Activated naive CD4-positive, alpha-beta T cell treated with anti-CD3 and anti-CD28 coated beads, Interleukin-2, amount 10 ng/mL, durations not matched to agents 5 hours and 36 hours (primary cell): Measurements from ENCODE around the gene CCDC15. TPM values are rescaled to one million over a fixed set of nuclear protein-coding genes. Genes with fewer than 3 reads are reported as not detected.

Source experiments
- total RNA-seq, 2 experiments: library from RNA; stranded (reverse); gene quantifications; one replicate each; pipeline ENCODE4 v1.2.3, GENCODE V29; 2021

The CCDC15 gene, protein sequence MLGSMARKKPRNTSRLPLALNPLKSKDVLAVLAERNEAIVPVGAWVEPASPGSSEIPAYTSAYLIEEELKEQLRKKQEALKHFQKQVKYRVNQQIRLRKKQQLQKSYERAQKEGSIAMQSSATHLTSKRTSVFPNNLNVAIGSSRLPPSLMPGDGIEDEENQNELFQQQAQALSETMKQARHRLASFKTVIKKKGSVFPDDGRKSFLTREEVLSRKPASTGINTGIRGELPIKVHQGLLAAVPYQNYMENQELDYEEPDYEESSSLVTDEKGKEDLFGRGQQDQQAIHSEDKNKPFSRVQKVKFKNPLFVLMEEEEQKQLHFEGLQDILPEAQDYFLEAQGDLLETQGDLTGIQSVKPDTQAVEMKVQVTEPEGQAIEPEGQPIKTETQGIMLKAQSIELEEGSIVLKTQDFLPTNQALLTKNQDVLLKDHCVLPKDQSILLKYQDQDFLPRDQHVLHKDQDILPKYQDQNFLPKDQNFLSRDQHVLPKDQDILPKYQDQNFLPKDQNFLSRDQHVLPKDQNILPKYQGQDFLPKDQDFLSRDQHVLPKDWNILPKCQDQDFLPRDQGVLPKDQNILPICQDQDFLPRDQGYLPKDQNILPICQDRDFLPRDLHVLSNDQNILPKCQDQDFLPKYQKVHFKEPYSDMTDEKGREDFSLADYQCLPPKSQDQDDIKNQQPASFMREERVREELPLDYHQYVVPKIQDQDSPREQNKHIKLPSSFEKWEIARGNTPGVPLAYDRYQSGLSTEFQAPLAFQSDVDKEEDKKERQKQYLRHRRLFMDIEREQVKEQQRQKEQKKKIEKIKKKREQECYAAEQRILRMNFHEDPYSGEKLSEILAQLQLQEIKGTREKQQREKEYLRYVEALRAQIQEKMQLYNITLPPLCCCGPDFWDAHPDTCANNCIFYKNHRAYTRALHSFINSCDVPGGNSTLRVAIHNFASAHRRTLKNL
- total RNA-seq = 1 to 10 TPM; 7.9 to 8.6 TPM

DNA sequence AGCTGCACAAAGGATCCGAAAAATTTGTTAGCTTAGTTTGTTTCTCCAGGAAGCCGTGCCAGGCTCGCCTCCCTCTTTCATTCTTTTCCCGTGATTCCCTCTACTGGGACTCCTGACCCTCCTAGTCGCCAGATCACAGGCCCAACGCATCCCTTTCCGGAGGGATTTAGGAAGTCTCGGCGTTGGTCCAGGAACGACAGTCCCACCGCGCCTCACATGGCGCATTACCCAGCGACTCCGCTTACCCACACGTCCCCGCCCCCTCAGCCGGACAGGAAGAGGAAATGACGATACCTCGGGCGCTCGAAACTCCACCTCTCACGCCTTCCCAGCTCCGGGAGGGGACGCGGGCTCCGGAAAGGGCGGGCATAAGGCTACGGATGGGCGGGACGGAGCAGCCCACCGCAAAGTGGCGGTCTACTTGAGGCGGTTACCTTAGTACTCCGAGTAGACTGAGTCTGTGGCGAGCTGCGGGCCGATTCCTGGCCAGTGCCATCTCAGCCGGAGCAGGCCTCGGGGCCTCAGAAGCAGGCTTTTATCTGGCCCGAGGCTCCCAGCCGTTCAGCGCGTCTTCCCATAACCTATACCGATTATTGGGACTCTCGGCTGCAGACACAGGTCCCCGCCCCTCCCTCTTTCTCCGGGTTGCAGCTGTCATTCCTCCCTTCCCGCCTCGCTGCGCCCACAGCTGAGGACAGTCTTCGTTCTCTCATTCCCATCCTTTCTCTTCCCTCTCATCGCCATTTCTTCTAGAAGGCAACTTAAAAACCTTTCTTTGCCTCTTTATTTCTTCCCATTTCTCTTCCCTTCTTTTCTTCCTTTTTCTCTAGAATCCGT, at the start of gene CCDC15:
CCDC15 (plus strand) TSS at position 450 of the 837 bp plus-strand sequence. CDS start 531 bp downstream, outside the sequence.

DNA sequence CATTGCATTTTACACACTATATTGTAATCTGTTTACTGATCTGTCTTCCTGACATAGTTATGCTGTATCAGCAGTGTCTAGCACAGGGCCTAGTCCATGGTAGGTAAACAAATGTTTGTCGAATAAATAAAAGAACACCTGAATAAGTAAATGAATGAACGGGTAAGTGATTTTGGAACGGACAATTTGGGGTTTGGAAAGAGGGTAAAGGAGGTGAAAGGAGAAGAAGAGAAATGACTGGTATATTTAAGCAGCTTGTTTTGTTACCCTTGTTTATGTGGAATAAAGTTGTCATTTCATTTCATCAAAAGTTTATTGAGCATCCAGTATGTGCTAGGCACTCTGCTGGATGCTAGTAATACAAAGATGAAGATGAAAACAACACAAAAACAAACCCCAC, 35.1 kb upstream of the CCDC15 start, which contains the start of gene HEPN1:
HEPN1 (plus strand) TSS at position 301 of the 400 bp plus-strand sequence.

DNA sequence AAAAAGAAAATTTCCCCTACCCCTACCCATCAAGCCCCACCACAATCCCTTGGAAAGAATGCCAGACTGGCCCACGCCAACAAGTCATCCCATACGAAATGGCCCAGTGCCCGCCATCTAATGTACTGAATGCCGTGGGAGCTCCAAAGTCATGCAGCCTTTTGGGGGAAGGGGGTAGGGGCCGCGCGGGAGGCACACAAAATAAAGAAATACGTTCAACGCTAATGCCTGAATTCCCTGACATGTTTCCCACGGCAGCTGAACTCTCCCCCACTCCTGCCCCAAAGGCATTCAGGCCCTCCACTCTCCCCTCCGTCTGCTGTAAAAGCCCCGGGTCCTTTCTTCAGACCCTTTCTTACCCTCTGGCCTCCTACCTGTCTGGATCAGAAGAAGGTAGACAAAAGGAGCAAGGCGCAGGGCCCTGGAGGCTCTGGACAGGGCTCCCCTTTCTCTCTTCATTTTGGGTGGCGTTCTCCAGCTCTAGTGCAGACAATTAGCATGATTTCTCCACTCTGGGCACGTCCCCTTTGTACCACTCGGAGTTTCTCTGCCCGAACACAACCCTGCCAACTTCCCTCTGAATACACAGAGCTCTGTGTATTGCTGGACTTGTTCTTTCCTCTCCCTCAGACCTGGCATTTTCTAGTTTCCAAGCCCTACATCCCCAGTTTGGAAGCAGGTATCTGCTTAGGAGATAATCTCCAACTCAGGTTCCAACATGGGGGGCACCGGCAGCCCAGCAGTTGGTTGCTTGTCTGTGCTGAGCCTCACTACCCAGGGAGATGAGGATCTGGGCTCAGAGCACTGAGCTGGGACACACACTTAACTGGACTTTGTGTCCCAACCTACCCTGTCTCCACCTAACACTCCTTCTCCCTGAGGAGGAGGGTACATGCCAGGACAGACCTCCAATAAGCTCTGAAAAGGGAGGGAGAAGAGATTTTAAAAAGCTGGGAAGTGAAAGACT, 18.2 kb upstream of the CCDC15 start, which contains the start of gene HEPACAM:
HEPACAM (minus strand) TSS at position 500 of the 967 bp plus-strand sequence; CDS start at position 459, 41 bp downstream.

DNA sequence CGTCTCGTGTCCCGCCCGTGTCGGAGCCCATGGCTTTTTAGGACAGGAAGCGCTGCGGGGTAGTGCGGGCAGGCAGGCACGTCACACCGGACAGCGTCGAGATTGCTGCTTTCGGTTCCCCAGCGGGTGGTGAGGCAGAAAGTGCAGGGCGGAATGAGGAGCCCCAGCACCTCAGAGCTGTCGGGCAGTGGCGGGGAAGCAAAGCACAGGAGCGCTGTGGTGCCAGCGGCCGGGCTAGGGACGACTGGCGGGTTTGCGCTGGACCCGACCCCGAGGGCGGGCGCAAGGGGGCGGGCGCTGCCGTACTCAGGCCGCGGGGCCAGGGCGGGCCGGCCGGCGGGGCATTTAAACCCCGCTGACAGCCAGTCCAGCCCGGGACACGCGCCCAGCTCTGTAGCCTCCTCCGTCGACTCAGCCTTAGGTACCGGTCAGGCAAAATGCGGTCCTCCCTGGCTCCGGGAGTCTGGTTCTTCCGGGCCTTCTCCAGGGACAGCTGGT, 109.0 kb downstream of the CCDC15 start, which contains the start of gene SLC37A2:
SLC37A2 (plus strand) TSS at position 375 of the 498 bp plus-strand sequence; CDS start at position 438, 63 bp downstream.

Other genes starting within 250 kb of the CCDC15 start
- gene NRGN, start 214.3 kb upstream of the CCDC15 start, total RNA-seq = 1 to 10 TPM; 6.8 to 8.2 TPM
- gene VSIG2, start 201.9 kb upstream of the CCDC15 start, total RNA-seq = under 1 TPM; 0.93 to 0.94 TPM
- gene ESAM, start 191.9 kb upstream of the CCDC15 start, total RNA-seq = 1 to 10 TPM; 1.7 to 2.7 TPM
- 10 to 100 TPM in 1 of 2 experiments, 1 to 10 TPM in 1; 8.7 to 11.4 TPM for gene MSANTD2, start 153.8 kb upstream of the CCDC15 start, total RNA-seq
- gene ROBO3, start 88.8 kb upstream of the CCDC15 start, total RNA-seq = 10 to 100 TPM; 14.9 to 15.9 TPM
- gene ROBO4, start 56.3 kb upstream of the CCDC15 start, total RNA-seq = not detected
- not detected for gene HEPN1, start 35.0 kb upstream of the CCDC15 start, total RNA-seq
- not detected for gene HEPACAM, start 18.2 kb upstream of the CCDC15 start, total RNA-seq
- gene SLC37A2, start 109.1 kb downstream of the CCDC15 start, total RNA-seq = under 1 TPM; 0.50 to 0.82 TPM
- 10 to 100 TPM; 14.1 to 14.2 TPM for gene TMEM218, start 157.4 kb downstream of the CCDC15 start, total RNA-seq
- gene PKNOX2, start 210.5 kb downstream of the CCDC15 start, total RNA-seq = not detected